ENCODE measurements around the gene DAPP1. TPM values are rescaled to one million over a fixed set of nuclear protein-coding genes. Genes with fewer than 3 reads are reported as not detected.

DAPP1 gene
- total and polyA plus RNA-seq, 2 donors (not counting 3 experiments of a cell fraction or from before 2014, with no cell fraction given): not detected

DNA sequence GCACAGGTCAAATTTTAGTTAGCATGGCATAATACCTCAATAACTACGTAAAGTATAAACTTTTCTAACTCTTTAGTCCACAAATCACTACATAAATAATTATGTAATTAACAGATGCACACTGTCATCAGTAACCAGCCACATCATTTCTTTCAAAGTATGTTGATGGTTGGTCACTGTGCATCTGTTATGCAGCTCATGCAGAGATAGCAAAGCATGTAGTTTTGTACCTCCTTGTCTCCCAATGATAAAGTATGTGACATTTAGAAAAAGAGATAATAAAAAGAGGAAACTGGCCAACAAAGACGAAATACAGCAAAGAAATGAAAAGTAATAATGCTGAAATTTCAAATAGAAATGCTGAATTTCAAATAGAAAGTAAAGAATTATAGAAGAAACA is 74.7 kb downstream of the DAPP1 start:
- H3K79me2 ChIP-seq (ENCODE audit: control insufficient read depth, insufficient read depth, low read length): peaks cover 50% of the 10 kb centered on the region
- H3K9ac ChIP-seq (replicated peaks; ENCODE audit: extremely low read depth, insufficient read depth, low read length): no peak overlapping the region
- no peak for FAIRE-seq
- ChIA-PET POLR2A (no interaction called here), CTCF (no interaction called here)
- peaks cover 16% of the 10 kb centered on the region for H3K4me1 ChIP-seq (ENCODE audit: control insufficient read depth, extremely low read depth, insufficient read depth, low read length)
- TF ChIP-seq POLR2AphosphoS5 (IDR thresholded peaks at IDR 0.05; ENCODE audit: insufficient read depth, low read depth, low read length) (no peak), FOS (IDR thresholded peaks at IDR 0.05; ENCODE audit: borderline replicate concordance, insufficient read depth, low read length) (no peak), JUN (IDR thresholded peaks at IDR 0.05; ENCODE audit: borderline replicate concordance, insufficient read depth, insufficient read length, low read depth) (no peak), POLR2A (IDR thresholded peaks at IDR 0.05; ENCODE audit: low read depth, low read length) (no peak), EZH2 (IDR thresholded peaks at IDR 0.05; ENCODE audit: borderline replicate concordance, low read depth, low read length, severe bottlenecking) (no peak), MYC (IDR thresholded peaks at IDR 0.05; ENCODE audit: low read depth, low read length) (no peak), GATA2 (IDR thresholded peaks at IDR 0.05; ENCODE audit: insufficient read depth, insufficient read length, low read depth, low read length) (no peak)
- TF ChIP-seq, protein P1, sequence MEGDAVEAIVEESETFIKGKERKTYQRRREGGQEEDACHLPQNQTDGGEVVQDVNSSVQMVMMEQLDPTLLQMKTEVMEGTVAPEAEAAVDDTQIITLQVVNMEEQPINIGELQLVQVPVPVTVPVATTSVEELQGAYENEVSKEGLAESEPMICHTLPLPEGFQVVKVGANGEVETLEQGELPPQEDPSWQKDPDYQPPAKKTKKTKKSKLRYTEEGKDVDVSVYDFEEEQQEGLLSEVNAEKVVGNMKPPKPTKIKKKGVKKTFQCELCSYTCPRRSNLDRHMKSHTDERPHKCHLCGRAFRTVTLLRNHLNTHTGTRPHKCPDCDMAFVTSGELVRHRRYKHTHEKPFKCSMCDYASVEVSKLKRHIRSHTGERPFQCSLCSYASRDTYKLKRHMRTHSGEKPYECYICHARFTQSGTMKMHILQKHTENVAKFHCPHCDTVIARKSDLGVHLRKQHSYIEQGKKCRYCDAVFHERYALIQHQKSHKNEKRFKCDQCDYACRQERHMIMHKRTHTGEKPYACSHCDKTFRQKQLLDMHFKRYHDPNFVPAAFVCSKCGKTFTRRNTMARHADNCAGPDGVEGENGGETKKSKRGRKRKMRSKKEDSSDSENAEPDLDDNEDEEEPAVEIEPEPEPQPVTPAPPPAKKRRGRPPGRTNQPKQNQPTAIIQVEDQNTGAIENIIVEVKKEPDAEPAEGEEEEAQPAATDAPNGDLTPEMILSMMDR (IDR thresholded peaks at IDR 0.05; ENCODE audit: extremely low read depth in 1 of 2, insufficient read depth in 1 of 2, low read depth in 1 of 2, low read length in 2 of 2): no peak
- TF ChIP-seq, protein P2, sequence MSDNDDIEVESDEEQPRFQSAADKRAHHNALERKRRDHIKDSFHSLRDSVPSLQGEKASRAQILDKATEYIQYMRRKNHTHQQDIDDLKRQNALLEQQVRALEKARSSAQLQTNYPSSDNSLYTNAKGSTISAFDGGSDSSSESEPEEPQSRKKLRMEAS (IDR thresholded peaks at IDR 0.05; ENCODE audit: insufficient read depth, insufficient read length): no peak
- no peaks in the 10 kb centered on the region for H3K9me1 ChIP-seq (replicated peaks; ENCODE audit: control insufficient read depth, extremely low read depth, insufficient read depth, low read length)
- DNase-seq (ENCODE audit: low read depth, low spot score): no peak
- no peak overlapping the region for H3K4me3 ChIP-seq (replicated peaks in 1 of 3; ENCODE audit: insufficient read depth in 1 of 3, low read depth in 1 of 3, low read length in 3 of 3)
- intact Hi-C loops (cut with micrococcal nuclease) (no loop called here), dilution Hi-C loops (cut with MboI; ENCODE audit: extremely low pct_ligation_motif_present, low sequenced_read_pairs) (no loop called here)
- H4K20me1 ChIP-seq (replicated peaks; ENCODE audit: control insufficient read depth, extremely low read depth, insufficient read depth, low read length): no peaks in the 10 kb centered on the region
- BruUV-seq (replicated peaks): no TSS peak
- H3K36me3 ChIP-seq (ENCODE audit: control insufficient read depth in 2 of 2, extremely low read depth in 1 of 2, insufficient read depth in 2 of 2, low read length in 2 of 2): no peaks in the 10 kb centered on the region
- no peaks in the 10 kb centered on the region for H3K9me3 ChIP-seq (replicated peaks; ENCODE audit: control insufficient read depth, insufficient read depth, low read length)
- no peaks in the 10 kb centered on the region for H3K27me3 ChIP-seq (ENCODE audit: control insufficient read depth in 2 of 2, insufficient read depth in 2 of 2, low read length in 2 of 2)
- H3K27ac ChIP-seq (ENCODE audit: insufficient read depth, low read depth, low read length): no peak overlapping the region
- H2AFZ ChIP-seq (ENCODE audit: low read depth, low read length): no peak overlapping the region
- no peak overlapping the region for H3K4me2 ChIP-seq (ENCODE audit: insufficient read depth, low read length)
